ENCODE measurements around the gene DHCR7.

Gene DHCR7, protein sequence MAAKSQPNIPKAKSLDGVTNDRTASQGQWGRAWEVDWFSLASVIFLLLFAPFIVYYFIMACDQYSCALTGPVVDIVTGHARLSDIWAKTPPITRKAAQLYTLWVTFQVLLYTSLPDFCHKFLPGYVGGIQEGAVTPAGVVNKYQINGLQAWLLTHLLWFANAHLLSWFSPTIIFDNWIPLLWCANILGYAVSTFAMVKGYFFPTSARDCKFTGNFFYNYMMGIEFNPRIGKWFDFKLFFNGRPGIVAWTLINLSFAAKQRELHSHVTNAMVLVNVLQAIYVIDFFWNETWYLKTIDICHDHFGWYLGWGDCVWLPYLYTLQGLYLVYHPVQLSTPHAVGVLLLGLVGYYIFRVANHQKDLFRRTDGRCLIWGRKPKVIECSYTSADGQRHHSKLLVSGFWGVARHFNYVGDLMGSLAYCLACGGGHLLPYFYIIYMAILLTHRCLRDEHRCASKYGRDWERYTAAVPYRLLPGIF

DNA sequence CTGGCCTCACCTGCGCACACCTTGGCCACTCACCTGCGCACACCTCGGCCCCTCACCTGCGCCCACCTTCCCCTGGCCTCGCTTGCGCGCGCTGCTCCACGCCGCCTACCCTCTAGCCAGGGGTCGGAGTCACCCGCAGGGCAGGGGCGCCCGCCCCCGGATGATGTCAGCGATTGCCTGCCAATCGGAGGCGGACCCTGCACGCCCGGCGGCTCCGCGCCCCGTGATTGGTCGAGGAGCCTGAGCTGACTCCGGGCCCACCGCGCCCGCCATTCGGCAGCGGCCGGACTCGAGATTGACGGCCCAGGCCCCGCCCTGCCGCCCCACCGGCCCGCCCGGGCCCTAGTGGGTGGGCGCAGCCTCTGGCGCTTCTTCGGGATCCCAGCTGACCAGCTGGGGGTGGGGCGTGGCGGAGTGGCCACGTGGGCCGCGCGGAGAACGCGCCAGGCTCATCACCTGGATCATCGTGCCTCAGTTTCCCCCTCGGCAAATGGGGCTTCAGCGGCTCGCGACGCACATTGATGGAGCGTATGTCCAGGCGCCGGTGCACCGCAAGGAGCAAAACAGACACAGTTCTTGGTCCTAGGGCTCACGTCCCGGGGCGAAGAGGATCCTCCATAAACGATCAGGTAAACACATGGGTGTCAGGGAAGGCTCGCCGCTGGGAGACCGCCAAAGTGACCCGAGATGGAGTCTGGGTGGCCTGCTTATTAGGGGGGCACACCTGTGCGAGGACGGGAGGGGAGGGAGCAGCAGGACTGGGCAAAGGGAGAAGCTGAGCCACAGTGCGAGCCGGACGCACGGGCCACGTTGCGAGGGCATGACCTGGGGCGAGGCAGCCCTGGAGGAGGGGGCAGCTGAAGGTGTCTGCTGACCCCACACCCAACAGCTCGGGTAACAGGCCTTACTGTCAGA is at the start of gene DHCR7:
DHCR7 (minus strand) TSS at position 137 of the 915 bp plus-strand sequence. CDS start 3,441 bp downstream, outside the sequence.
- DNase-seq (ENCODE audit: low spot score) = peak; percentile 95

DNA sequence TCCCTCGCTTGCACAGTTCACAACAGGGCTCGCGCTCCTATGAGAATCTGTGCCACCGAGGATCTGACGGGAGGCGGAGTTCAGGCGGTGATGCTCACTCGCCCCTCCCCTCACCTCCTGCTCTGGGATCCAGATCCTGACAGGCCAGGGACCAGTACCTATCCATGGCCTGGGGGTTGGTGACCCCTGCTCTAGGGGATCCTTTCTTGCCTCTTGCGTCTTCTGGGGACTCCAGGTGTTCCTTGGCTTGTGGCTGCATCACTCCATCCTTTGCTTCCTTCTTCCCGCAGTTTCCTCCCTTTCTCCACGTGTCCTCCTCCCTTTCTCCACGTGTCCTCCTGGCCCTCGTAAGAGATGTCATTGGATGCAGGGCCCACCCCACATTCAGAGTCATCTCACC is 48.2 kb upstream of the DHCR7 start:
- DNase-seq (ENCODE audit: low spot score) = no peak

DNA sequence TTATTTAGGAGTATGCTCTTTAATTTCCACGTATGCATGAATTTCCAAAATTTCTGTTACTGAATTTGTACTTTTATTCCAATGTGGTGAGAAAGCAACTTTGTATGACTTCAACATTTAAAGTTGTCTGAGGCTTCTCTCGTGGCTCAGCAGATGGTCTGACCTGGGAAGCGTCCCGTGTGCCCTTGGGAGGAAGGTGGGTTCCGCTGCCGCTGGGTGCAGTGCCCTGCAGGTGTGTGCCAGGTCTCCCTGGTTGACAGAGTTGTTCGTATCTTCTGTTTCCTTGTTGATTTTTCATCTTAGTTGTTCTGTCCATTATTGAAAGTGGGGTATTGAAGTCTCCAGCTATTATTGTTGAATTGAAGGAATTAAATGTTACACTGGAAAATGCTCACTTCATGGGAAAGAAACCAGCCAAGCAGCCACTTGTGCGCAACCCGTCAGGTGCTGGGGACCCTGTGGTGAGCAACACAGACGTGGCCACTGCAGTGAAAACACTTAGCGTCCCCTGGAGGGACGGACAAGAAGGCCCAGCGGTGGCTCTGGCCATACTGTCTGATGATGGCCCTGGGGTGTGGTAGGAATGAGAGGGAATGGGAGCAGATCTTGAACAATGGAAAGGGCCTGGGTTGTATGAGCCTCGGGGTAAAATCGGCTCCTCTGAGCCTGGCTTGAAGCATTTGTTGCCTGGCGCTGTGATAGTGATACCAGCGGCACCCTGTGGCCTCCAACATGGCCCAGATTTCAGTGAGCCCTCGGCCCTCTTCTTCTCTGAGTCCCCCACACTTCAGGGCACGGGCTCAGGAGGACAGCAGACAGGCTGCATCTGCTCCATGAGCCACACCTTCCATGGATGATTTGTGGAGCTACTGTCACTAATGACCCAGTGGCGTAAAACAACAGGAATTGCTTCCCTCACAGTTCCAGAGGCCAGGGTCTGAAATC is 47.4 kb upstream of the DHCR7 start:
- no peak for DNase-seq (ENCODE audit: low spot score)

DNA sequence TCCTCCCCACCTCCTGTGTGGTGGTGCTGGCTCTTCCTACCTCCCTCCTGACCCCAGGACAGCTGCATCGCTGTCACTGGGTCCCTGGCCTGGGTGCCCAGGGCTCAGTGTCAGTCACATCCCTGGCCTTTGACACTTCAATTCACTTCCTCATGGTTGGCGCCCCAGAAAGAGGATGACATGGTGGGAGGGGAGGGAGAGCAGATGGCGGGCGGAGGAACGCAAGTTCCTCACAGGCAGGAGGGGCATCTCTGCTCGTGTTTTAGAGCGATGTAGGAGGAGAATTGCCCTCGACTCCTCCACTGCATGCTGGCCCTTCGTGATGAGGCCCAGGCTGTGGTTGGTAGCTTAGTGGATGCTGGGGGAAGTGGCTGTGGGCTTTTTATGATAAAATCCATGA is 43.7 kb upstream of the DHCR7 start:
- no peak for DNase-seq (ENCODE audit: low spot score)

DNA sequence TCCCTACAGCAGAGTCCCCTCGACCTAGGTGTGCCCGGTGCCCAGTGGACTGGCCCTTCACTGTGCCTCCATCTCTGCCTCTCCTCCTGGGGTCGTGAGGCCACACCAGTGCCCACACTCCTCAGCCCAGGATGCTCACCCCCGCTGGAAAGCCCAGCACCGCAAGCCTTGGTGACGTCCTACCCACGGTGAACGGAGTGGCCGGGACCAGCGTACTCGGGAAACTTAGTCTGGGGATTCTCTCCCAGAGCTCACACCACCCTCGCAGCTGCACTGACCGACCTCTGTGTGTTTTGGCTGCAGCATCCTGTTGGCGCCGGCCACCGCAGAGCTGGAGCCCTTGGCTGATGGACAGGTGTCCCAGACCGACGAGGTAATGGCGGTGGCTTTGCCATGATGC is 43.3 kb upstream of the DHCR7 start:
- no peak for DNase-seq (ENCODE audit: low spot score)

DNA sequence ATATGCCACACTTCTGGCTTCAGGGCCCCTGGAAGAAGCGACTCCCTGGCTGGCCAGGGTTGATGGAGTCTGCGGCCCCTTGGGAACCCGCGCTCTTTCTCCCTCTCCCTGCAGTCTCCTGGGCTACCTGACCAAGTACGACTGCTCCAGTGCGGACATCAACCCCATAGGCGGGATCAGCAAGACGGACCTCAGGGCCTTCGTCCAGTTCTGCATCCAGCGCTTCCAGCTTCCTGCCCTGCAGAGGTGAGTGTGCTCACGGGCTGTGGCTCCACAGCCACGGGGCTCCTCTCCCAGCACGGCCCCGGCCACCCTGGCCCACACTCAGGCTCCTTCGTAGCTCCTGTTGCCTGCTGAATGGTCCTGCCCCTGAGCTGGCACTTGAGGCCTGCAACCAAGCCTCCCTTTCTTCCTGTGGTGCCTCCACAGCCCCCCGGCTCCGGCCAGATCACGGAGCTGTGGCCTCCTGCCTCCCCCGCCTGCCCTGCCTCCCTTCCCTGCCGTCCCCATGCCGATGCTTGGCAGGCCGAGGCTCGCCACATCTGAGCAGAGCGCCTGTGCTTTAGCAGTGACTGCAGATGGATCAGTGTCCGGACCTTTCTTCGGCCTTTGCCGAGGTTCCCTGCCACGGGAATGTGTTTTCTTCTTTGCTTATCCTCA is 42.7 kb upstream of the DHCR7 start:
- no peak for DNase-seq (ENCODE audit: low spot score)

DNA sequence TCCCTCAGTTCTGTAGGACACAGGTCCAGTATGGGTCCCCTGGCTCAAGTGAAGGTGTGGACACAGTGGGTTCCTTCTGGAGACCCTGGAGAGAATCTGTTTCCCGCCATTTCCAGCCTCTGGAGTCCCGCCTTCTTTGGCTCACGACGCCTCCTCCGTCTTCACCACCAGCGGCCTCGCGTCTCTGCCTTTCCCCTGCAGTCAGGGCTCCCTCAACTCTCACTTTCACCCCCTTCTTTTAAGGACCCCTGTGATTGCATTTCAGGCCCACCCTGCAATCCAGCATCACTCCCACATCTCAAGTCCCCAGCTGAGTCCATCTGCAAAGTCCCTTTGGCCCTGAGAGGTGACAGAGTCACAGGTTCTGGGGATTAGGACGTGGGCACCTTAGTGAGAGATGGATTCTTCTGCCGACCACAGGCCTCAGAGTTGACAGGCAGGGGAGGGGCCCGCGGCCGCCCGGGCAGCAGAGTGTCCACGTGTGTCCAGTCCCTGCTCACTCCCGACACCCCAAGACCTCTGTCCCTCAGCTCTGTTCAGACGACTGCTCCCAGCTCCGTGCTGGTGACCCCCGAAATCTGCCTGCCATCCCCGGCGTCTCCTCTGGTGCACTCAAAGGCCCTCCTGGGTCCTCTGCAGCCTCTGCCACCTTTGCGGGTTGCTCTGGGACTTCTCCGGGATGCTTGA is 42.0 kb upstream of the DHCR7 start:
- no peak for DNase-seq (ENCODE audit: low spot score)

DNA sequence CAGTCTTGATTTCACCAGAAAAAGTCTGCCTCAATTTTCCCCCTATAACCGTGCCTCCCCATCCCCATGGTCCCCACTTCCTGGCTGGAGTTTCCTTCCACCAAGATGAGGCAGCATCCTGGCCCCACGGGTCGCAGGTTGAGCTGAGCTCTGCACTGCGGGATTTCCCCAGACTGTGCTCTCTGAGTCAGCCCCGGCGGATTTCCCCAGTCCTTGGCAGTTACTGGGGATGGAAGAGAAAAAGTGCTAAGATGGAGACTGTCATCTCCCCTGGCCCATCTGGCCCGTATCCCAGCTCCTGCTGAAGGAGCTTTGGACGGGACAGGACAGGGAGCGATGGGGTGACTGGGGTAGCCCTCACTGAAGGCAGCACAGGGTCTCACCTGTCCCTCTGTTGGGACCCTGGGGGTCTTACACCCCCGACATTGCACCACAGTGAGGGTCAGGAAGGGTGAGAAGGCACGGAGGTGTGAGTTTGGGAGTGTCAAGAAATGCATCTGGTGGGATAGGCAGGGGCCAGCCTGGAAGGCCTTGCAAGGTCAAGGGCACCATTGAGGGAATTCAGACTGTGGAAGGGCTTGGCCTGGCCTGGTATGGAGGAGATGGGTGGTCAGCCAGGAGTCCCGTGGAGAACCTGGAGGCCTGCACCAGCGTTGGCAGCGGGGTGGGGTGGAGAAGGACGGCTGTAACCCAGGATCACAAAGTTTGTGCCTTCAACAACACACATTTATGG is 41.3 kb upstream of the DHCR7 start:
- DNase-seq (ENCODE audit: low spot score) = peak; percentile 83

DNA sequence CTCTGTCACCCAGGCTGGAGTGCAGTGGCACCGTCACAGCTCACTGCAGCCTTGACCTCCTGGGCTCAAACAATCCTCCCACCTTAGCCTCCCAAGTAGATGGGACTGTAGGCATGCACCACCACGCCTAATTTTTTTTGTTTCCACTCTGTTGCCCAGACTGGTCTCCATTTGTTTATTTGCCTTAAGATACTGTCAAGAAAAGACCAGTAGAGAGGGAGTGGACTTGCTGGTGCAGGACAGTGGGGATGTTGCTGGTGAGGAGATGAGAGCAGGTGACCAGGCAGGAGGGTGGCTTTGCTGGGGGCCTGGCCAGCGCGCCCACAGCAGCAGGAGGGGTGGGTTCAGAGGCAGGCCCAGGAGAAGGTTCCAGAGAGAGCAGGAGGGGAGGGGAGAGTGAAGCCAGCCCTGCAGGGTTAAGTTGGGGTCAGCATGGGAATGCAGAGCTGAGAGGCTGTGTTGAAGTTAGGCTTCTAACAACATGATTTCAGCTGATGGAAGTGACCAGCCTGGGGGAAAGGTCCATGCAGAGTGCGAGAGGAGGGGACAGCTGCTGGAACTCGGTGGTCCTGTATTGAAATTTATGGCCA is 40.6 kb upstream of the DHCR7 start:
- no peak for DNase-seq (ENCODE audit: low spot score)

DNA sequence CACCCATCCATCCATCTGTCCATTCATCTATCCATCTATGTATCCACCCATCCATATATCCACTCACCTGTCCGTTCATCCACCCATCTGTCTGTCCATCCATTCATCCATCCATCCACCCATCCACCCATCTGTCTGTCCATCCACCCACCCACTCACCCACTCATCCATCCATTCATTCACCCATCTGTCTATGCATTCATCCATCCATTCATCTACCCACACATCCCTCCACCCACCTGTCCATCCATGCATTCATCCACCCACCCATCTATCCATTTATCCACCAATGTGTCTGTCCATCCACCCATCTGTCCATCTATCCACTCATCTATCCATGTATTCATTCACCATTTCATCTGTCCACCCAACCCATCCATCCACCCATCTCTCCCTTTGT is 38.1 kb upstream of the DHCR7 start:
- DNase-seq (ENCODE audit: low spot score) = no peak

DNA sequence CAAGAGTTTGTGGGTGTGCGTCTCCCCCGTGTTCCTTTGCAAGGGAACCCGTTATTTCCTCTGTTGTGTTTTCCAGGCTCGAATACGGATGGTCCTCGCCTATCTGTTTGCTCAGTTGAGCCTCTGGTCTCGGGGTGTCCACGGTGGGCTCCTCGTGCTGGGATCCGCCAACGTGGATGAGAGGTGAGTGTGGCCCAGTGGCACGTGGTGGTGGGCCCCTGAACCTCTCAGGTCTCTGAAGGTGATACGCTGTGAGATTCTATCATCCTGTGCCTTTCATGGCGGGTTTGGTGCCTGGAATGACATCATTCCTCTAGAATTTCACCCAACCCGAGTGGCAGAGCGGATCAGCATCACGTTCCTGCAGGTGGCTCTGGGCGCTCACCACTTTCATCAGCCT is 37.3 kb upstream of the DHCR7 start:
- DNase-seq (ENCODE audit: low spot score) = no peak

DNA sequence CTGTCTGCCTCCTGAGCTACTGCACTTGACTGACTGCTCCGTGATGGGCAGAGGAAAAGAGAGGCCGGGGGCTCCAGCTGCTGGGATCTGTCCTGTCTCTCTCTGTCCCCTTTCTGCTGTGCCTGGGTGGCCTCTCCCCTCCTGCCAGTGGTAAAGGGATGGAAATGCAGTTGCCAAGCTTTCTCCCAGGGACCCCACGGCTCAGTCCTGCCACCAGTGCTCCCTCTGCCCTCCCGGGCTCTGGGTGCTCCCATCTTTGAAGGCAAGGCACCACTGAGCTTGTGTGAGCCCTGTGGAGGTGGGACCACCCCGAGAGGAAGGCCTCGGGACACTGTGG is 36.8 kb upstream of the DHCR7 start:
- no peak for DNase-seq (ENCODE audit: low spot score)

DNA sequence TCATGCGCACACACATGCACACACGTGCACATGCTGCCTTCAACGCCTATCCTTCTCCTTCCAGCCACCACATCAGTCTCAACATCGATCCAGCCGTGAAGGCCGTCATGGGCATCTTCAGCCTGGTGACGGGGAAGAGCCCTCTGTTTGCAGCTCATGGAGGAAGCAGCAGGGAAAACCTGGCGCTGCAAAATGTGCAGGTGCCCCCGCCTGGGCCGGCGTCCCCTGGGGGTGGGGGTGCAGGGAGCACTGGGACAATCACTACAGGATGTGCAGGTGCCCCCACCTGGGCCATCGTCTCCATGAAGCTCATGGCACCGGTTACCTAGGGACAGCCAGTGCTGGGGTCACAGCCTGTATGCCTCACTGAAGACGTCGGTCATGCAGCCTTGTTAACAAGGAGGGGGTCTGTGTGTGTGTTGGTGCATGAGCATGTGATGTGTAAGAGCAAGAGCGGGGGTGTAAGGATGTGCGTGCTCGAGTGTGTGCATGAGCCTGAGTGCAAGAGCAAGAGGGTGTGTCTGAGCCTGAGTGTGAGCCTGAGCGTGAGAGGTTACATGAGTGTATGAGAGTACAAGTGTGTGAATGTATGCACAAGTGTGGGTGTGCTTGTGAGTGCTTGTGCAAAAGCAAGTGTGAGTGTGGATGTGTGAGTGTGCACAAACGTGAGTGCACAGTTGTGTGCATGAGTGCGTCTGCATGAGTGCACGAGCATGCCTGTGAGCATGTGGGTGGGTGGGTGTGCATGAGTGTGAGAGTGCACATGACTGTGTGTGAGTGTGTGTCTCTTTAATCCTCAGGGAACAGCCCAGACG is 36.3 kb upstream of the DHCR7 start:
- no peak for DNase-seq (ENCODE audit: low spot score)

DNA sequence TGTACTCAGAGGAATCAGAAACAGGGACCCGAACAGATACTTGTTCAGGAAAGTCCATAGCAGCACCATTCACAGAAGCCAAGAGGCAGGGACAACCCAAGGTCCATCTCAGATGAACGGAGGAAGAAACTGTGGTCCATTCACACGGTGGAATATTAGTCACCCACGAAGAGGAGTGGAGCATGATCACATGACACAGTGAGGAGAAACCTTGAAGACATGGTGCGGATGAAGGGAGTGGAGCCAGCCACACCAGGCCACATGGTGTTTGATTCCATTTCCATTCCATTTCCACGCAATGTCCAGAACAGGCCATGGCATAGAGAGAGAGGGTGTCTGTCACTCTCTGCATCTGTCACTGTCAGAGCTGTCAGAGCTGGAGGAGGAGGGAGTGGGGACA is 35.5 kb upstream of the DHCR7 start:
- no peak for DNase-seq (ENCODE audit: low spot score)

DNA sequence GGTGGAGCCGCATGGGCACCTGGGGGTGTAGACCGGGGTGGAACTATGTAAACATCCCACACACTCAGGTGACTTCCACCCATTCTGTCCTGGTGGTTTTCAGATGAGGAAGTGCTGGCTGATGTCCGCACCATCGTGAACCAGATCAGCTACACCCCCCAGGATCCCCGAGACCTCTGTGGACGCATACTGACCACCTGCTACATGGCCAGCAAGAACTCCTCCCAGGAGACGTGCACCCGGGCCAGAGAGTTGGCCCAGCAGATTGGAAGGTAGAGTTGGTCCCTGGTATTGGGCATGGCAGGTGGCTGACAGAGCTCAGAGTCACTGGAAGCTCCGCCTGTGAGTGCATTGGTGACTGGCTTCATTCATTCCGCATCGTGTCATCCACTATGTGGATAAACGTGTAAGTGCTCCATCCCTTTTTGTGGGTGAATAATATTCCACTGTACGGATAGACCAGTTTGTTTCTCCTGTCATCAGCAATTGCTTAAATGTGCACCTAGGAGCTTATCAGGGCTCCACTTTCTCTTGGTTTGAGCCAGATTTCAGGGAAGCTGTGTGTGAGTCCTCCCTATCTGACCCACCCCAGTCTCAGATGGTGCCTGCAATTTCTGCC is 34.7 kb upstream of the DHCR7 start:
- no peak for DNase-seq (ENCODE audit: low spot score)

DNA sequence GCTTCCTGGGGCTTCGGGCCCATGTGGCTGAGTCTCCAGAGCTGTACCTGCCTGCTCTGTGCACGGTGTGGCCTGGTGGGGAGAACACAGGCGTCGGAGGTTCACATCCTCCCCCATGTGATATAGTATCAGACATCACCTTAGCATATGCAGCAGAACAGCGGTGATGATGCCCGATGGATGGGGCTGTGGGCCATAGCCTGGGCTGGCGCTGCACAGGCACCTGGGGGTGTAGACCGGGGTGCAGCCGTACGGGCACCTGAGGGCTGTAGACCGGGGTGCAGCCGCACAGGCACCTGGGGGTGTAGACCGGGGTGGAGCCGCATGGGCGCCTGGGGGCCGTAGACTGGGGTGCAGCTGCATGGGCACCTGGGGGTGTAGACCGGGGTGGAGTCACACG is 34.0 kb upstream of the DHCR7 start:
- no peak for DNase-seq (ENCODE audit: low spot score)

DNA sequence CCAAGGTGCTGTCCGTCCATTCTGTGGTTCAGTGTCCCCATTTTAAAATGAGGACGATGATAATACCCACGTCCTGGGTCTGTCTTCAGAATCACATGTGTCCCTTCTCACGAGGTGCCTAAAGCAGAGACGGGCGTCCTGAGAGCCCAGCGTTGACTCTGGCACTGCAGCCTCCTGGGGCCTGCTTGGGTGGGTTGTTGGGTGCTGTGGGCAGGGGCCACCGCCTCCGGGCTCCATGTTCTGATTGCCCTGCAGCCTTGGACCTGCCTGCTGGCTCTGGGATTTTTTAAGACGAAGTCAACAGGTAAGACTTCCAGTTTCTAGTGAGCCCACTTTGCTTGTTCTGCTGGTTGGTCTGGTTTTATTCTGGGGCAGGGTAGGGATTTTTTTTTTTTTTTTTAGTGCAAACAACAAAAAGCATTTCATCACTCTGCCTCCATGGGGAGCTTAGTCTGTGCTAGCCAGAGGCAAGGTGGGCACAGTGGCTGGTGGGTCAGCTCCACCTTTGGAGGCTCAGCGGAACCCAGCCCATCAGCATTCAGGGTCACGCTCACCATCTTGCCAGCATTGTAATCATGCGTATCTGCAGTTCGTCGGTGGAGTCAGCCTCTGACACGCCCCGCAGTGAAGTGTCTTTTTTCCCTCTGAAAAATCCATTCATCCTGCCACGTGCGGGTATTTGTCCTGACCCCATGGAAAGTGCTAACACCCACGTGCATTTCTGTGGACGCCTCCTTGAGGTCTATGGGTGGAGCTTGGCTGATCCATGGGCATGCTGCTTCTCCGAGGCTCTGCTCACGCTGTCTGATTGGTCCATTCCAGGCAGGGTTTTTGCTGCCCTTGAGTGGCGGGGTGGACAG is 33.1 kb upstream of the DHCR7 start:
- DNase-seq (ENCODE audit: low spot score) = no peak

DNA sequence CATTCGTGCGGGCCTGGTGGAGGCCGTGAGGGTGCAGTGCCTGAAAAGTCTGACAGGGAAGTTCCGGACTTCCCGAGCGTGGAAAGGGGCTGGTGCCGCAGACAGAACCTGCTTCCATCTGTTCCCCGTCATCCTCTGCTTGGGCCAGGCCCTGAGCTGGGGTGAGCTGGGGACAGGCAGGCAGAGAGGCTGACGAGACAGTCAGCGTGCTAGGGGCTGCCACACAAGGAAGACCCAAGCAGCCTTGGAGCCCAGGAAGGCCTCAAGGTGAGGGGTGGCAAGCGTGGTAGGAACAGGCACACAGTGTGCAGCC is 30.3 kb upstream of the DHCR7 start:
- no peak for DNase-seq (ENCODE audit: low spot score)

All from kidney tubule cell (primary cell).